GM19395 (cell line): ENCODE data around the gene CUL5.
"Not testable (repeated sequence)": the region's sequence is repeated elsewhere in the genome, so short reads cannot be mapped to it uniquely, and the experiment has no call there.

Source experiments
- ATAC-seq: cut with Tn5 transposase; IDR thresholded peaks from one replicate; pipeline ENCODE4 v1.9.1; 2021; ENCODE audit warnings: mild to moderate bottlenecking, moderate library complexity; ENCODE audit not compliant: unreplicated experiment

The CUL5 gene

DNA sequence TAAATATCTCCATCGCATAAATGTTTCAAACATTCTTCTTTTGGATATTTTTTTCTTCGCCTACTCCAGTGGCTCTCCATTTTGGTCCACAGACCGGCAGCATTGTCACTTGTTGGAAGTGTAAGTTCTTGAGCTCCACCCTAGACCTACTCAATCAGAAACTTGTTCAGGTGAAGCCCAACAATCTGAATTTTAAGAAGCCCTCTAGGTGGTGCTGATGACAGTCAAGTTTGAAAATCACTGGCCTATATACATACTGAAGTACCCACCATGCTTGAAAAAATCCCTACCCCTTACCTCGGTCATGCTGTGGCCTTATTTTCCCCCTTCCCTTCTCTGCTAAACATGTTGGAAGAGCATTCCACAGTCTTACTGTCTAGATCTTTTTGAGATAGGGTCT is 102.4 kb downstream of the CUL5 start:
- ATAC-seq, result no peak

GRCh38 chr11:108112057-108112456 is 103.4 kb downstream of the CUL5 start:
- no peak for ATAC-seq

DNA sequence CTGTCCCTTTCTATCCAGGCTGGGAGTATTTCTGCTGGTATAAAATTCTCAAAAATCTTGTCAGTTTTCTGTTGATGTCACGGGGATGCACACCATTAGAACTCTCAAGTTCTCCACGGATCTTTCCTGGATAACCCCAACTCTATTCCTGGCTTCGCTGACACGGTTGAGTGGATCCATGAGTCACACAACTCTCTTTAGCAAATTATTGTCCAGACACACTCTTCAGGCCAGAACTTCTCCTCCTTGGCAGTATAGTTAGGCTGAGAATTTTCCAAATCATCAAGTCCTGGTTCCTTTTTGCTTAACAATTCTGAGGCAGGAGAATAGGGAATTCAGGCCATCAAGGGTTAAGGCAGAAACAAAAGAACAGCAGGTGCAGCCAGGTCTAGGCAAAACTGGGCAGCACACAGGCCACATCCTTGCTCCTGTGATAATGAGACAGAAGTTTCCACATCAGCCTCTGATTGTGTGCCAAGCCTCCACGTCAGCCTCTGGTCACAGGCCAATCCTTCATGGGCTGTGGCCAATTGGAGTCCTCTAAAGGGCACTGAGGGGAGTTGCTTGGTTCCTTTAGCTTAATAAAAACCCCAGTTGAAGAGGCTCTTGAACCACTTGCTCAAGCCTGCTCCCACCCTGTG is 106.9 kb downstream of the CUL5 start:
- ATAC-seq, result no peak

DNA sequence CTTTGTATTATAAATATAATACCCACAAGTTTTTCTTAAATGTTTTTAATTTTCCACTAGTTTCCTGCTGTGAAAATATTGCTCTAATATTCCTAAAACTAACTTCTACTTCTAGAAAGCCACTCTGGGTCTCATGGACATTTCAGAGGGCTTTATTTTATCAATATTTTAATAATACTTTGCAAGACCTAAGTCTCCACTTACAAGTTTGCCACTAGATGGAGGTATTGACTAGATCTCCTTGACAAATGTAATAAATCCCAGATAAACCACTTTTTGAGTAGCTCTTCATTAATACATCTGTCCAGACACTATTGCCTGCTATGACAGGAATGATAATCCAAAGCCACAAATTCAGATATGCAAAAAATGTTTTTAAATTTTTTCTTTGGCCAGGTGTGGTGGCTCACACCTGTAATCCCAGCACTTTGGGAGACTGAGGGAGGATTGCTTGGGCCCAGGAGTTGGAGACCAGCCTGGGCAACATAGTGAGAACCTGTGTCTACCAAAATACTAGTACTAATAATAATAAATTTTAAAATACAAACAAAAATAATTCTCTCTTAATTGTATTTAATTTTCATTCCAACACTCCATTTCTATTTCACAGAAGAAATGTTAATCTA is 109.2 kb downstream of the CUL5 start:
- no peak for ATAC-seq

GRCh38 chr11:108120936-108121273 is 112.2 kb downstream of the CUL5 start:
- ATAC-seq, result peak; percentile 20

DNA sequence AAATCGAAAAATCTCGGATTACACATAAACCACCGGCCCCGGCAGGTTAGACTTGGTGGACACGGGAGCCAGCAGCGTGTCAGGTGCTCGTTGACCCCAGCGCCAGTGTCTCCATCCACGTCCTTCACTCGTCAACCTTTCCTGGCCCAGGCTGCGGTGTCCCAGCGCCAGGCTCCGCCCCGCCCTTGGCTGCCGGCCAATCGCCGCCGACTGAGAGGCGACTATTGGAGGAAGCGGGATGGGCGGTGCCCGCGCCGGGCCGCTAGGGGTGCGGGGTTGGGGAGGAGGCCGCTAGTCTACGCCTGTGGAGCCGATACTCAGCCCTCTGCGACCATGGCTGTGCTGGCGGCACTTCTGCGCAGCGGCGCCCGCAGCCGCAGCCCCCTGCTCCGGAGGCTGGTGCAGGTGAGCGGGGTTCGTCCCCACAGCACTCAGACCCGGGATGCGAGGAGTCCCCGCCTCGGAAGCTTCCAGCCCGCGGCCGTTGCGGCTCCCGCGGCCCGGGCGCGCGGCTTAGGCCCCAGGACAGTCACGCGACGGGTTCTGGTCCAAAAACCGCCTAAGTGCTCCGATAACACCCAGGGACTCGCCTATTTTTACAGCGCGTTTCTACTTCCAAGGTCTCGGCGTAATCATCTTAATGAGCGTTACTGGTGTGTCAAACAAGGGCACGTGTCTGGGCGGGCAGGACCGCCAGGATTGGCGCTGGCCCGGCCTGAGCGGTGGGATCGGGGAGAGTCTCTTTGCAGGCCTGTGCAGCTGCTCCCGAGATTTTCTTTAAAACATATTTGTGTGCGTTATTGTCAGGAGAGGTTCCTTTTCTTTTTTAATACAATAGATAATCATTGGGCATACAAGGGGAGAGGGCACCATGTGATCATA is 112.8 kb downstream of the CUL5 start, which contains the start of gene ACAT1:
Gene ACAT1 (plus strand): TSS at position 294 of the 882 bp plus-strand sequence. CDS start 40 bp downstream, at position 334.
- peak; percentile 97 for ATAC-seq

DNA sequence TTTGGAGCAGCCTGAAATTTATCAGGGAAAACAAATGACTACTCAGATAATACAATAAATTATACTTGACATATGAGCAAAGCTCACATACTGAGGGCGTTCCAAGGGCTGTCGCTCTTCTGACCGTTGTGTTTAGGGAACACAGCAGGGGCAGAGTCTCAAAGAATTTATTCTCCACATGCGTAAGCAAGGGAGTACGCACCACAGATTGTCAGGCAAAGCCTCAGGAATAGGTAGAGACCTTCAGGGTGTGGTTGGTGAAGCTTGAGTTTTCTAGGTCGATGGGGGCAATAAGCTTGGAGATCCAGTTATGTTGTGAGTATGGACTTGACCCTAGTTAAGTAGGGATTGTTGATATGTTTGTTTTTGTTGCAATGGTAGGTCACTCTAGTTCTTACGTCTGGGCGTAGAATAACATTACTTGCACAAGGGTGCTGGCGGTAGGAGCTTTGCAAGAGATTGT is 113.5 kb downstream of the CUL5 start:
- ATAC-seq, result no peak

GRCh38 chr11:108125096-108125495 is 116.4 kb downstream of the CUL5 start:
- no peak for ATAC-seq

GRCh38 chr11:108128772-108129171 is 120.1 kb downstream of the CUL5 start:
- no peak for ATAC-seq

- ATAC-seq, result no peak
Measured at GRCh38 chr11:108131993-108132392, 123.3 kb downstream of the CUL5 start.

DNA sequence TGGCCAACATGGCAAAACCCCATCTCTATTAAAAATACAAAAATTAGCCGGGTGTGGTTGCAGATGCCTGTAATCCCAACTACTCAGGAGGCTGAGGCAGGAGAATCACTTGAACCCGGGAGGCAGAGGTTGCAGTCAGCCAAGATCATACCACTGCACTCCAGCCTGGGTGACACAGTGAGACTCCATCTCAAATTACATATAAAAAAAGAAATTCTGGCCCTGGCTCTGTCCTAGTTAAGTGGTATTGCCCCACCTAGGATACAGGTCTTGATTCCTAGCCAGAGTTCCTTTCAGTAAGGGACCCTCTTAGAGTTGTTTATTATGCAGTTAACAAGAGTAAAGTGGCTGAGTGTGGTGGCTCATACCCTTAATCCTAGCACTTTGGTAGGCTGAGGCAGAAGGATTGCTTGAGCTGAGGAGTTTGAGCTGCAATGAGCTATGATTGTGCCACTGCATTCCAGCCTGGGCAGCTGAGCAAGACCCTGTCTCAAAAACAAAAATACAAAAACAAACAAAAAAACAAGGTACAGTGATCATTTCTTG is 124.4 kb downstream of the CUL5 start:
- not testable (repeated sequence) for ATAC-seq

DNA sequence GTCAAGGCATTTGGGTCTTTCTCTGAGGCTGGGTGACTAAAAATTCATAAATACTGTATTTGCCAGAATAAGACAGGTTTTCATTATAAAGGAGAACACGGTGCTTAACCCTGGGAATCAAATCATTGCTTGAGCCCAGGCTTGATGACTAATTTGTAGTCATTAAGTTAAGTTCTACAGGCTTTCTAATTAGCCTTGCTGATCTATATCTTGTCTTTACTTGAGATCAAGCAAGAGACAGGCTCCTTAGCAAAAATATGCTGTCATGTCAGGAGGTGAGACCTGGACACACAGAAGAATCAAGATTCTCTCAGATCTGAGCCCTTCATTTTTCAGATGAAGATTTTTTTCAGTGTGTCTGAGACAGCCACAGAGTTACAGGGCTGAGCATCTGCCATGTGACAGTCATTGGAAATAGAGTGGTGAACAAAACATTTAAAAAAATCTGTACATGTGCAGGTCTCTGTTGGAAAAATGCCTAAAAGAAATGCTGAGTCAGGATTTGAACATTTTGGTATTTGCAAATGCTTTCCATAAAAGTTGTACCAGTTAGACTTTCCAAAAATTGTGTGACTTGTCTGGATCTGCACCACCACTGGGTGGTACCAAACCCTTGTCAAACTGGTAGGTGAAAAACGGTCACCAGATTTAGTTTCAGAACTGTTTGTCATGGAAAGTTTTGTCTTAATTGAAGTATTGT is 127.3 kb downstream of the CUL5 start:
- ATAC-seq, result peak; percentile 71

DNA sequence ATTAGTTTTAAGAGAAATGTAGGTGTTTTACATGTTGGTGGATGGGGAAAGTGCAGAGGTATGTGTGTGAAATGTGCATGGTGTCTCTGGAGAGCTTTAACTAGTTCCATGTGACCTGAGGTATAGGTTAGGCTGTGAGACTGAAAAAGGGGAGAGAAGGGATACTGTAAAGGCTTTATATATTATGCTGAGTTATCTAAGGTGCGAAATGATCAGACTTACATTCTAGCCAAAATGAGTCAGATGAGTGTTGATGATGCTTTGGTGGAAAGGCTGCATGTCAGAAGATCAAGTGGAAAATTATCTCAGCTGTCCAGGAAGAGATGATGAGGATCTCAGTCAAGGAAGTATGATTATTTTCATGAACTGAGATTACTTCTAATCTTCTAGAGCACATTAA is 128.5 kb downstream of the CUL5 start:
- ATAC-seq, result no peak

- ATAC-seq, result no peak
Measured at GRCh38 chr11:108142304-108142703, 133.6 kb downstream of the CUL5 start.

DNA sequence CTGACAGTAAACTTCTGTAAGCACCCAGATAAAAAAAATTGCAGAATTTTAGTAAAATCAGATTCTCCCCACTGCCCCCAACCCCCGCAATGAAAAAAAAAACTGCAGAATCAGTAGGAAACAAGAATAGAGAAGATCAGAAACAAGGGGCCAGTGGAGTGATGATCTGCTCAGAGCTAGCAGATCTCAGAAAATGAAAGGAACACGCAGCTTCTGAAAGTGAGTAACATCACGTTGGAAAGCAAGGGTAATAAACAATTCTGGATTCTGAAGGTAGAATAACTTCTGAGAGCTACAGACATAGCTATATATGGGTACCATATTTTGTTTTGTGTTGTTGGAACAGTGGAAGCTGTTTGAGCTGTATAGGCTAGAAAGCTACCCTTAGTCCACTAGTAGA is 135.9 kb downstream of the CUL5 start:
- no peak for ATAC-seq

GRCh38 chr11:108147150-108147549 is 138.5 kb downstream of the CUL5 start:
- no peak for ATAC-seq

DNA sequence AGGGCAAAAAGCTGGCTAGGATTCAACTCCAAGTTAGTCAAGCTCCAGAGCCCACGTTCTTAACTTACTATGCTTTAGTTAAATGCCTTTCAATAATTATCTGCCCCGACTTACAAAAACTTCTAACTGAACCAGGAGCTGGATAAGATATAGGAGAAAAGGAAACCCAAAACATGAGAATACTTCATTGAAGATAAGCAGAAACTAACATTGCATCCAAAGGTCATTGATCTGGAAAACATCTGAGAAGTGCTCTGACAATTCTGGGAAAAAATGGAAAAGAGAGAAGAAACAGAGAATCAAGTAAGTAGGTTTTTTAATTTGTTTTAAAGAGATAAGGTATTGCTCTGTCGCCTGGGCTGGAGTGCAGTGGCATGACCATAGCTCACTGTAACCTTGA is 139.9 kb downstream of the CUL5 start:
- no peak for ATAC-seq

- ATAC-seq, result no peak
Measured at GRCh38 chr11:108154591-108154990, 145.9 kb downstream of the CUL5 start.
